Inflammatory macrophage (primary cell): Measurements from ENCODE around the gene SNX33.
"Not testable (repeated sequence)": the region's sequence is repeated elsewhere in the genome, so short reads cannot be mapped to it uniquely, and the experiment has no call there.

Source experiments
- DNase-seq, 2 donors: peaks; one replicate each; pipeline ENCODE4 v3.0.0-alpha.2; 2020 to 2022

Gene SNX33

GRCh38 chr15:75684648-75685047 lies 36.9 kb downstream of the SNX33 start:
- DNase-seq, result no peak

GRCh38 chr15:75685195-75685594 lies 37.5 kb downstream of the SNX33 start:
- DNase-seq, result no peak

- peak; percentile 69 to 76 for DNase-seq
Observed at GRCh38 chr15:75686212-75686642, 38.5 kb downstream of the SNX33 start.

GRCh38 chr15:75687486-75688277 lies 40.0 kb downstream of the SNX33 start:
- no peak for DNase-seq

GRCh38 chr15:75688278-75688557 lies 40.5 kb downstream of the SNX33 start:
- DNase-seq, result no peak

GRCh38 chr15:75688831-75689230 lies 41.1 kb downstream of the SNX33 start:
- no peak for DNase-seq

- not testable (repeated sequence) for DNase-seq
Observed at GRCh38 chr15:75689429-75689828, 41.7 kb downstream of the SNX33 start.

GRCh38 chr15:75692311-75692710 lies 44.6 kb downstream of the SNX33 start:
- not testable (repeated sequence) for DNase-seq

GRCh38 chr15:75693028-75693427 lies 45.3 kb downstream of the SNX33 start:
- not testable (repeated sequence) for DNase-seq

- DNase-seq, result peak; percentile 28 to 47
Observed at GRCh38 chr15:75693501-75694240, 46.0 kb downstream of the SNX33 start.

GRCh38 chr15:75694241-75695182 lies 46.8 kb downstream of the SNX33 start:
- peak in 1 of 2 donors; percentile 46 for DNase-seq

- DNase-seq, result no peak
Observed at GRCh38 chr15:75695220-75695619, 47.5 kb downstream of the SNX33 start.

- no peak for DNase-seq
Observed at GRCh38 chr15:75695634-75696310, 48.1 kb downstream of the SNX33 start.

- DNase-seq, result peak; percentile 57 to 88
Observed at GRCh38 chr15:75696311-75696720, 48.6 kb downstream of the SNX33 start.

GRCh38 chr15:75696854-75697259 lies 49.1 kb downstream of the SNX33 start:
- no peak for DNase-seq

- DNase-seq, result no peak
Observed at GRCh38 chr15:75697523-75697922, 49.8 kb downstream of the SNX33 start.

- DNase-seq, result not testable (repeated sequence)
Observed at GRCh38 chr15:75697974-75698747, 50.4 kb downstream of the SNX33 start.

GRCh38 chr15:75699517-75699916 lies 51.8 kb downstream of the SNX33 start:
- DNase-seq, result peak; percentile 55 to 65

- peak; percentile 68 to 75 for DNase-seq
Observed at GRCh38 chr15:75699961-75700874, 52.5 kb downstream of the SNX33 start.
